HCT116 (cell line): ENCODE measurements around the gene GRIN2C. TPM values are rescaled to one million over a fixed set of nuclear protein-coding genes. Genes with fewer than 3 reads are reported as not detected.

ENCODE experiments used
- ATAC-seq: fragments of 200-7000 bp; cut with Tn5 transposase; 2 replicates; pipeline ENCODE4 v1.9.1; 2020; ENCODE audit warnings: mild to moderate bottlenecking, moderate library complexity
- BruUV-seq: library from RNA; stranded (reverse); fragments of 400-500 nt; replicated peaks from 2 replicates; lab custom pipeline; 2021; lab: Mats Ljungman, UMichigan
- CTCF ChIA-PET: fragments of 300-600 bp; sonication (Branson Sonifier 250); formaldehyde crosslinking; loops from one replicate; lab custom pipeline; 2021; ENCODE audit warnings: antibody characterized with exemption; lab: Charles Lee
- POLR2A ChIA-PET: fragments of 300-600, 350-600 bp; sonication (Branson Sonifier 250); formaldehyde crosslinking; loops from one replicate; lab custom pipeline; 2021; ENCODE audit warnings: antibody characterized with exemption; lab: Charles Lee
- RAD21 ChIA-PET, 2 experiments: fragments of 300-600 bp; sonication (Branson Sonifier 250); formaldehyde crosslinking; loops; one replicate each; lab custom pipeline; 2023; ENCODE audit warnings: low total read pairs in 2 of 2; ENCODE audit not compliant: uncharacterized antibody in 2 of 2, unreplicated experiment in 2 of 2, low non-redundant PET in 1 of 2; lab: Charles Lee
- DNase-seq: peaks from one replicate; pipeline ENCODE4 v3.0.0-alpha.2; 2010; ENCODE audit warnings: low read depth, low spot score
- H2AFZ ChIP-seq: fragments of 200-600 bp; shearing (Covaris generic), sonication (generic); 2 replicates; pipeline ENCODE4 v1.6.1; 2017; ENCODE audit warnings: low read depth, mixed run types, mixed read lengths, antibody characterized with exemption, low read length; ENCODE audit not compliant: poor library complexity, severe bottlenecking
- H3K27ac ChIP-seq: 2 replicates; pipeline ENCODE4 v1.5.1; 2012; ENCODE audit warnings: low read depth, low read length
- H3K27me3 ChIP-seq: fragments of 200-600 bp; sonication (generic); 2 replicates; pipeline ENCODE4 v1.6.1; 2016; ENCODE audit warnings: mixed run types, low read length, mixed read lengths; ENCODE audit not compliant: insufficient read depth
- H3K36me3 ChIP-seq, 2 experiments: fragments of 200-500 bp in 1 of 2; fragments of 200-600 bp in 1 of 2; sonication (Bioruptor generic) in 1 of 2; sonication (generic) in 1 of 2; 2 replicates each; pipeline versions ENCODE4 v1.5.1 to v1.6.1; 2014 to 2016; ENCODE audit warnings: low read length in 2 of 2, inconsistent platforms in 1 of 2, mixed read lengths in 1 of 2, mixed run types in 1 of 2; ENCODE audit not compliant: insufficient read depth in 2 of 2, control insufficient read depth in 1 of 2
- H3K4me1 ChIP-seq, 2 experiments: fragments of 200-600 bp in 1 of 2; sonication (generic) in 1 of 2; 2 replicates each; pipeline versions ENCODE4 v1.5.1 to v1.6.1; 2012 to 2017; ENCODE audit warnings: low read length in 2 of 2, inconsistent platforms in 1 of 2, mild to moderate bottlenecking in 1 of 2, mixed read lengths in 1 of 2, mixed run types in 1 of 2, moderate library complexity in 1 of 2; ENCODE audit not compliant: insufficient read depth in 2 of 2, control insufficient read depth in 1 of 2
- H3K4me2 ChIP-seq: fragments of 200-600 bp; sonication (generic); 2 replicates; pipeline ENCODE4 v1.6.1; 2017; ENCODE audit warnings: mixed run types, low read length, mixed read lengths
- H3K4me3 ChIP-seq, 2 experiments: fragments of 200-600 bp in 1 of 2; sonication (generic) in 1 of 2; replicated peaks in 1 of 2; 2 replicates each; pipeline ENCODE4 v1.5.1; 2011 to 2016; ENCODE audit warnings: low read length in 2 of 2, control low read depth in 1 of 2, low read depth in 1 of 2, mild to moderate bottlenecking in 1 of 2, mixed read lengths in 1 of 2, mixed run types in 1 of 2
- H3K79me2 ChIP-seq: fragments of 200-600 bp; sonication (generic); 2 replicates; pipeline ENCODE4 v1.6.1; 2017; ENCODE audit warnings: mild to moderate bottlenecking, mixed run types, low read length, moderate library complexity, mixed read lengths; ENCODE audit not compliant: insufficient read depth
- H3K9ac ChIP-seq: fragments of 200-600 bp; sonication (generic); 2 replicates; pipeline ENCODE4 v1.6.1; 2016; ENCODE audit warnings: low read length, mixed read lengths
- H3K9me2 ChIP-seq: fragments of 200-600 bp; sonication (generic), shearing (Covaris generic); 2 replicates; pipeline ENCODE4 v1.6.1; 2017; ENCODE audit warnings: mixed run types, mild to moderate bottlenecking, moderate library complexity; ENCODE audit not compliant: insufficient read depth
- H3K9me3 ChIP-seq, 2 experiments: fragments of 200-500 bp in 1 of 2; fragments of 200-600 bp in 1 of 2; sonication (Bioruptor generic) in 1 of 2; sonication (generic) in 1 of 2; 2 replicates each; pipeline ENCODE4 v1.6.1; 2014 to 2017; ENCODE audit warnings: low read length in 2 of 2, mixed read lengths in 2 of 2, inconsistent platforms in 1 of 2, low read depth in 1 of 2, mild to moderate bottlenecking in 1 of 2, mixed run types in 1 of 2, moderate library complexity in 1 of 2; ENCODE audit not compliant: control insufficient read depth in 1 of 2, insufficient read depth in 1 of 2
- H4K20me1 ChIP-seq: fragments of 200-600 bp; sonication (generic), shearing (Covaris generic); 2 replicates; pipeline ENCODE4 v1.6.1; 2017; ENCODE audit warnings: mixed run types, mild to moderate bottlenecking, moderate library complexity; ENCODE audit not compliant: insufficient read depth
- EGR1 ChIP-seq: IDR thresholded peaks from 2 replicates; pipeline ENCODE4 v1.6.1; 2012; ENCODE audit warnings: low read depth
- ELF1 ChIP-seq: IDR thresholded peaks from 2 replicates; pipeline ENCODE4 v1.6.1; 2012; ENCODE audit warnings: low read depth, borderline replicate concordance
- POLR2AphosphoS5 ChIP-seq: IDR thresholded peaks from 2 replicates; pipeline ENCODE4 v1.6.1; 2011; ENCODE audit warnings: mild to moderate bottlenecking, low read depth, low read length, moderate library complexity
- RAD21 ChIP-seq: IDR thresholded peaks from 2 replicates; pipeline ENCODE4 v1.6.1; 2012; ENCODE audit warnings: low read depth, mild to moderate bottlenecking
- TCF7L2 ChIP-seq: IDR thresholded peaks from 2 replicates; pipeline ENCODE4 v1.7.0; 2011; ENCODE audit warnings: borderline replicate concordance, inconsistent platforms; ENCODE audit not compliant: insufficient read depth, insufficient read length; ENCODE audit errors: extremely low read depth
- ZFX ChIP-seq: fragments of 450-650 bp; IDR thresholded peaks from 2 replicates; pipeline ENCODE4 v1.6.1; 2017
- intact Hi-C: fragments of 100-400 bp; cut with micrococcal nuclease; formaldehyde crosslinking; loops from 2 replicates; pipeline ENCODE4 v1.10.0; 2022
- total RNA-seq: library from RNA; stranded (reverse); gene quantifications from one replicate; pipeline ENCODE4 v1.2.1, GENCODE V29; 2021; ENCODE audit not compliant: unreplicated experiment
- TF ChIP-seq, protein P1 (sequence below), 3 experiments: fragments of 200-600 bp in 1 of 3; sonication (generic) in 1 of 3; IDR thresholded peaks in 2 of 3; conservative IDR thresholded peaks in 1 of 3; 2 replicates each; pipeline ENCODE4 v1.5.1; 2012 to 2017; ENCODE audit warnings: low read depth in 2 of 3, low read length in 2 of 3, antibody characterized with exemption in 1 of 3, borderline replicate concordance in 1 of 3, control low read depth in 1 of 3, mild to moderate bottlenecking in 1 of 3, mixed read lengths in 1 of 3, mixed run types in 1 of 3, moderate library complexity in 1 of 3; ENCODE audit not compliant: insufficient read depth in 1 of 3
- TF ChIP-seq, protein P2 (sequence below): IDR thresholded peaks from 2 replicates; pipeline ENCODE4 v1.6.1; 2012
- TF ChIP-seq, protein P3 (sequence below): IDR thresholded peaks from 2 replicates; pipeline ENCODE4 v1.6.1; 2012

Gene GRIN2C
- total RNA-seq, 1 experiment from 2014 or later = 2.2 TPM

DNA sequence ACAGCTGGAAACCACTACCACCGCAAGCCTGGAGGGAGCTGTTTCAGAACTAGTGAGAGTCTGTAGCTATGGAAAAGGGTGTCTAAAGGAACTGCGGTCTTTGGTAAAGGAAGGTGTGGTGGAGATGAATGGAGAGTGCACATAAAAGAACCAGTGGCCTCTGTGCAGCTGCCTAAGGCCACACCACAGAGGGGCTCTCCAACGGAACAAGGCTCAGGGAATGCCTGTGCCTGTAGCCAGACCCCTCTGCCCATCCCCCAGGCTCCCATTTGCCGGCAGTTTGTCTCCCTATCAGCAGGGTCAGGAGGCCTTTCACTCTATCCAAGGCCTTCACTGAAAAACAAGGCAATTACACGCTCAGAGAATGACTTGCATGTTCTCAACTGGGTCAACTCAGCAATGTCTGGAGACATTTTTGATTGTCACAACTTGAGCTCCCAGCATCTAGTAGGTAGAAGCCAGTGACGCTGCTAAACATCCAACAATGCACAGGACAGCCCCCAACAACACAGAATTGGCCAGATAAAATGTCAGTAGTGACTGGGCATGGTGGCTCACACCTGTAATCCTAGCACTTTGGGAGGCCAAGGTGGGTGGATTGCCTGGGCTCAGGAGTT is 16.4 kb upstream of the GRIN2C start (continued):
- TF ChIP-seq TCF7L2 (no peak), ELF1 (no peak), EGR1 (no peak), RAD21 (no peak), POLR2AphosphoS5 (no peak)
- TF ChIP-seq, protein P1, sequence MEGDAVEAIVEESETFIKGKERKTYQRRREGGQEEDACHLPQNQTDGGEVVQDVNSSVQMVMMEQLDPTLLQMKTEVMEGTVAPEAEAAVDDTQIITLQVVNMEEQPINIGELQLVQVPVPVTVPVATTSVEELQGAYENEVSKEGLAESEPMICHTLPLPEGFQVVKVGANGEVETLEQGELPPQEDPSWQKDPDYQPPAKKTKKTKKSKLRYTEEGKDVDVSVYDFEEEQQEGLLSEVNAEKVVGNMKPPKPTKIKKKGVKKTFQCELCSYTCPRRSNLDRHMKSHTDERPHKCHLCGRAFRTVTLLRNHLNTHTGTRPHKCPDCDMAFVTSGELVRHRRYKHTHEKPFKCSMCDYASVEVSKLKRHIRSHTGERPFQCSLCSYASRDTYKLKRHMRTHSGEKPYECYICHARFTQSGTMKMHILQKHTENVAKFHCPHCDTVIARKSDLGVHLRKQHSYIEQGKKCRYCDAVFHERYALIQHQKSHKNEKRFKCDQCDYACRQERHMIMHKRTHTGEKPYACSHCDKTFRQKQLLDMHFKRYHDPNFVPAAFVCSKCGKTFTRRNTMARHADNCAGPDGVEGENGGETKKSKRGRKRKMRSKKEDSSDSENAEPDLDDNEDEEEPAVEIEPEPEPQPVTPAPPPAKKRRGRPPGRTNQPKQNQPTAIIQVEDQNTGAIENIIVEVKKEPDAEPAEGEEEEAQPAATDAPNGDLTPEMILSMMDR (IDR thresholded peaks at IDR 0.05 in 2 of 3, conservative IDR thresholded peaks at IDR 0.05 in 1 of 3; ENCODE audit: borderline replicate concordance in 1 of 3, insufficient read depth in 1 of 3, low read depth in 2 of 3, low read length in 2 of 3) = no peak
- TF ChIP-seq, protein P2, sequence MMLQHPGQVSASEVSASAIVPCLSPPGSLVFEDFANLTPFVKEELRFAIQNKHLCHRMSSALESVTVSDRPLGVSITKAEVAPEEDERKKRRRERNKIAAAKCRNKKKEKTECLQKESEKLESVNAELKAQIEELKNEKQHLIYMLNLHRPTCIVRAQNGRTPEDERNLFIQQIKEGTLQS = no peak

DNA sequence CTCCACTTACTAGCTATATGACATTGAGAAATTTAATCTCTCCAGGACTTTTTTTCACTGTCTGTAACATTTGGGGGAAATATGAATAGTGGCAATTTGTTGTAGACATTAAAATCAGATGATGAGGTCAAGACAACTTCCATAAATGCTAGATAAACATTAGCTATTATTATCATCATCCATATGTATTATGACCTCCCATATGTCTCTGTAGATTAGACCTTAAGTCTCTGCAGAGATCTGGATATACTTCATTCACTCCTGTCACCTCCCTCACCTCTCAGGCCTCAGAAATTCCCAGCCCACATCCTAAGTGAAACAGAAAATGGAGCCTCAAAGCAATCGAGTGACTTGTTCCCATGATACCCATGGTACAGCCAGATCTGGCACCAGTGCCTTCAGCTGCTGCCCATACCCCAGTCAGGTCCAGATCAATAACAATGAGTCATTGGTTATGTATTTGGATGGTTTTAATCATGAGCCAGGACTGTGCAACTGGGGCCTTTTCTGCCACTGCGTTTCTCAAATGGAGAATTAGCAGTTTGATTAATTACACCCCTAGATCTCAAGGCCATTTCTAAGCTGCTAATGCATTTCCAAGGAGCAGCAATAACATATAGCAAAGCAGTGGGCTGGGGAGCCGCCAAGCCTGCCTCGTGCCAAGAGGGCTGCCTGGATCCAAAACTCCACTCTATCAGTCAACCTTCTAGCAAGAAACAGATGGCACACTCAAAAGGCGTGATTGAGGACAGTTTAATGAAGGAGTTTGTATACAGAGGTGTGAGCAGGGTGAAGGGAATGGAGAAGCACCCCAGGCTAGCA is 15.7 kb upstream of the GRIN2C start:
- Histone ChIP-seq H3K9me3 (no peaks in the 10 kb centered on the region), H3K4me3 (no peak overlapping the region), H3K27me3 (no peaks in the 10 kb centered on the region), H3K27ac (no peak overlapping the region), H3K9me2 (no peaks in the 10 kb centered on the region), H3K4me2 (0 out of 2 replicates have a peak overlapping the region, but pooled peaks have one; percentile 11), H3K36me3 (no peaks in the 10 kb centered on the region), H4K20me1 (no peaks in the 10 kb centered on the region), H3K9ac (no peak overlapping the region), H2AFZ (no peak overlapping the region), H3K4me1 (peaks cover 14 to 51% of the 10 kb centered on the region in 2 experiments), H3K79me2 (peaks cover 12% of the 10 kb centered on the region)
- POLR2A ChIA-PET = interaction anchor here (1.3 kb wide), 1 partner anchor 31 kb away, joined by 3 read pairs; no protein-coding TSS in a partner anchor
- intact Hi-C loops = no loop called here
- no peak for ATAC-seq
- CTCF ChIA-PET = interaction anchor here (3.1 kb wide), 1 partner anchor 13 kb away, joined by 40 read pairs; no protein-coding TSS in a partner anchor
- no peak for DNase-seq
- RAD21 ChIA-PET = interaction anchor here in 1 of 2 experiments (1.0 kb wide), 1 partner anchor 31 kb away, joined by 3 read pairs; no protein-coding TSS in a partner anchor
- BruUV-seq = no TSS peak
- TF ChIP-seq ZFX = no peak
- TF ChIP-seq, protein P3, sequence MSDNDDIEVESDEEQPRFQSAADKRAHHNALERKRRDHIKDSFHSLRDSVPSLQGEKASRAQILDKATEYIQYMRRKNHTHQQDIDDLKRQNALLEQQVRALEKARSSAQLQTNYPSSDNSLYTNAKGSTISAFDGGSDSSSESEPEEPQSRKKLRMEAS = no peak
